Hematopoietic multipotent progenitor cell treated with erythropoietin and hydrocortisone succinate and interleukin-3 and kit ligand, for 17 days (in vitro differentiated cells): ENCODE data around the gene CCER1.

Experiments
- DNase-seq: peaks from one replicate; pipeline ENCODE4 v3.0.0-alpha.2; 2015; ENCODE audit warnings: low spot score

The CCER1 gene

GRCh38 chr12:90965204-90965603 lies 10.2 kb upstream of the CCER1 start:
- DNase-seq: no peak

- DNase-seq: no peak
These were observed 9.6 kb upstream of the CCER1 start for GRCh38 chr12:90964616-90965015.

DNA sequence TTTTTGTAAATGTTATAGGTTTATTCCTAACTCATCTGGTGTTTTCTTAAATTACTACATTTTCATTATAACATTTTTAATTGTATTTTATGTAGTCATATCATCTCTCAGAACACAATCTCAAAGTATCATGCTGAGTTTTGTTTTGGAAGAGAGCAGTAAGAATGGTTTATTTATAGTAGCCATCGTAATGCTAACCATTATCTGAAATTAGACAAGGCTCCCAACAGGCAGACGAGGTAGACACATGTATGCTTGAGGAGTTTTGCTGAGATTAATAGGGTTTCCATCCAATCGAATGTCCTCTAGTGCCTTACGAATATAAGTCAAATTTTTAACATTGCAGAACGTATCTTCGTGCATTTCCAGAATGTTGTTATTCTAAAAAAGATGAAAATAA lies 9.0 kb upstream of the CCER1 start:
- DNase-seq: no peak

DNA sequence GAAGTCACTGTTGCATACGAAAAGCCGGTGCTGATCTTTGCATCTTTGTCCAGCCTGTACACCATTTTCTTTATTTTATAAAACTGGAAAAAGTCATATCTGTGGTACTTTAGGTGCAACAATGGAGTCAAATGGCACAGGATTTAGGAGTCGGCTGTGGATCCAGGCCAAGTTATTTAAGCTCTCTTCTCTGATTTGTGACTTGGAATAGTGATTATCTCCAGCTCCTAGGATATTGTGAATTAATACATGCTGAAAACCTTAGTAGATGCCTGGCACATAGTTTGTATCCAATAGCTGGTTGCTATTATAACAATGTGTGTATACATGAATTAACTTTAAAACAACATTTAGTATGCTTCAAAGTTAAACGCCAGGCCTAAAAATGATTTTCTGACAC lies 6.2 kb upstream of the CCER1 start:
- no peak for DNase-seq

GRCh38 chr12:90959538-90960139 lies 4.7 kb upstream of the CCER1 start:
- DNase-seq: peak; percentile 21

GRCh38 chr12:90959032-90959431 lies 4.1 kb upstream of the CCER1 start:
- no peak for DNase-seq

GRCh38 chr12:90958347-90958746 lies 3.4 kb upstream of the CCER1 start:
- DNase-seq: no peak

DNA sequence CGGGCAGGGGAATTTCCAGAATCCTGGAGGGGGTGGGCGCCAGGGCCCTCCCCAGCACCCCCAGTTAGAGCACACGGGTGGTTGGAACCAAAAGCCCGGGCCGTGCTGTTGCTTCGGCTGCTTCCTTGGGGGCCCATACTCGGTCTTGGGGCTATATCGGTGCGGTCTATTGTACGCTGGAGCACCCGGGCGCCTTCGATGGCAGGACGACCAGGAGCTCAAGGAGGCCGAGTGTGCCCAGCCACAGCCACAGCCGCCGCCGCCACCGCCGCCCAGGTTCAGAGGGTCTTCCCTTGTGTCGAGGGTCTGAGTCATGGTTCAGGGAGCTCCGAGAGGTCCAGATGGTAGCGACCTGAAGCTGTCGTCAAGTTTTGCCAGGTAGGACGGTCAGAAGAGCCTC lies 548 bp downstream of the CCER1 start:
- no peak for DNase-seq

GRCh38 chr12:90953956-90954421 lies 987 bp downstream of the CCER1 start:
- DNase-seq: peak; percentile 7

GRCh38 chr12:90951432-90952105 lies 3.4 kb downstream of the CCER1 start:
- no peak for DNase-seq

DNA sequence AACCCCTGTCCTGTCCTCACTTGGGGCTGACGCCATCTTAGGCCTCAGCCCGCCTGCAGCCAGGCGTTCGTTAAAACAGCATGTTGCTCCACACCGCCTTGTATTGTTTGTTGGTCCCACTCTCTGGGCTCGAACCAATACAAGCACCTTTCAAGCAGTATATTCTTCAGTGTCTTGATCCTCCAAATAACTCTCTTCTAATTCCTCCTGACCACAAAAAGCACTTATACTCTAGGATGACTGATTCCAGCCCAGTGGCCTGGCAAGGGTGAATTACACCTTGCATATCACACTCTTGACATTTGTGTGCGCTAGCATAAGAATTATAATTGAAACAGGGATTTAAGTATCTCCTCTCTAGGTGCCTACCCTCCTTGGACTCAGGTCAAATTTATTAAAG lies 7.1 kb downstream of the CCER1 start:
- DNase-seq: no peak

- DNase-seq: no peak
These were observed 9.8 kb downstream of the CCER1 start for GRCh38 chr12:90945070-90945649.

- DNase-seq: no peak
These were observed 11.7 kb downstream of the CCER1 start for GRCh38 chr12:90943255-90943654.

DNA sequence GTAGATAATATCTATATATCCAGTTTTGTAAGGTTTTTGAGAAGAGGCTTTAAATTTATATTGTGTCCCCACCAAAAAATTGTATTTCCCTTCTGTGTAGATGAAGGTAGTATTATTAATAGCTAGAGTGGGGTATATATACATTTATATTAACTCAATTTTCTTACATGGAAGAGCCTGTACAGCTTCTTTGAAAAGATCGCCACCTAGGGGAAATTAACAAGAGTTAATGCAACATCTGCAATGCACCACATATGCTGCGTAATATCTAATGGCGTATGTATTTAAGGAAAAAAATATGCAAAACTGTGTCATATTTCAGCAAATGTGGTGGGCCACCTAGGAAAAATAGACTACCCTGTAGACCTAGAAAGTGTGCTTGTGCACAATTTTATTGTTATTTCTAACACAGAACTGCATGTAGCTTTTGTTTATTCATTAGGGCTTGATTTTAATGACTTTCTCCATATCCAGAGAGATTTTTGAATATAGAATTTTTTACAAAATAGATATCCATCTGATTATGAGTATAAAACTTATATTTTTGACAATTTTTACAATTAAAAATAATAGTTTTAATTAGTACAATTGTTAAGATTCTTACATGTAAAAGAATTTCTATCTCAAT lies 14.0 kb downstream of the CCER1 start:
- DNase-seq: no peak

- DNase-seq: no peak
These were observed 15.6 kb downstream of the CCER1 start for GRCh38 chr12:90939382-90939781.

GRCh38 chr12:90938451-90938850 lies 16.5 kb downstream of the CCER1 start:
- no peak for DNase-seq

GRCh38 chr12:90937651-90938050 lies 17.3 kb downstream of the CCER1 start:
- no peak for DNase-seq

DNA sequence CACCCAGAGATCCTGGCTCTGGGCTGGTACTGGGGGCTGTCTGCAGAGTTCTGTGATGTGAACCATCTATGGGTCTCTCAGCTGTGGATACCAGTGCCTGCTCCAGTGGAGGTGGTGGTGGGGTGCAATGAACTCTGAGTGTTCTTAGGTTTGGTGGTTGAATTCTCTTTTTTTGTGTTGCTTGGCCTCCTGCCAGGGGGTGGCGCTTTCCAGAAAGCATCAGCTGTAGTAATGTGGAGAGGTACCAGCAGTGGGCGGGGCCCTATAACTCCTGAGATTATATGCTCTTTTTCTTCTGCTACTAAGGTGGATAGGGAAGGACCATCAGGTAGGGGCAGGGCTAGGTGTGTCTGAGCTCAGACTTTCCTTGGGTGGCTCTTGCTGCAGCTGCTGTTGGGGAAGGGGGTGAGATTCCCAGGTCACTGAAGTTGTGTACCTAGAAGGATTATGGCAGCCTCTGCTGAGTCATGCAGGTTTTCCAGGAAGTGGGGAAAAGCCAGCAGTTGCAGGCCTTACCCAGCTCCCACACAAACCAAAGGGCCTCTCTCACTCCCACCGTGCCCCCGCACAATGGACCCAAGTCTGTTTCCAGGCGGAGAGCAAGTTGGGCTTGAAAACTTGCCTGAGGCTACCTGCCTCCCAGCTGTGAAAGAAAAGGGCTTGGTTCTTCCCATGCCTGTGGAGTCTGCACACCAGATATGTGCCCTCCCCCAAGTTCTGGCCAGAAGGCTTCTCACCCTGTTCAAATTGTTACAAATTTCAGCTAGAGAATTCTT lies 18.6 kb downstream of the CCER1 start:
- no peak for DNase-seq

DNA sequence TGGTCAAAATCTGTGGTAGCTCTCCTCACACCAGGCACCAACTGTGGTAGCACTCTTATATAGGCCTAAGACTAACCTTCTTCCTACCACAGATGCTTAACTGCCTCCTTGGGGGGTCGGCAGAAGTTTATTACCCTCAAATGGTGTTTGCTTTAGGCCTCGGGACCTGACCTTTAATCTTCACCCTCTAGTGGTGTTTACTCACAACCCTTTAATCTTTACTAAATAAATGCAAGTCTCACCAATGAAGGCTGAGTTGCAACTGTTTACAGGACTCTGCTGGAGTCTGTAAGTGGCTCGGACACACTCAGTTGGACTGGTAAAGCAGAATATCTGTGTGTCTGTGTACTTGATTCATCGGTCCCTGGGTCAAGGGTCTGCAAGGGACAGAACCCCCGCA lies 29.4 kb downstream of the CCER1 start:
- no peak for DNase-seq

DNA sequence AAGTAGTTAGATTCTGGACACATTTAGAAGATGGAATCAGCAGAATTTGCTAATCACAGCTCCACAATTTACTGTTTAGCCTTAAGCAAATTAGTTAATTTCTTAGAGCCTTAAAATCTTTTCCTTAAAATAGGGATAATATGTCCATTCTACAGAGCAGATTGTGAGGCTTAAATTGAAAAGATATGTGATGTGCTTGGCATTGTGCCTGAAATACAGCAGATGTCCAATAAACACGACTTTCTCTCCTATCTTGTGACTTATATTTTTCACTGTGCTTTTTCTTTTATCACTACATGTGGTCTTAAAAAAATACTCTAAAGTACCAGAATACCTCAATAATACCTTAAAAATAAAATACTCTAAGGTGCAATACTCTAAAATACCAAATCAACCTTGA lies 30.6 kb downstream of the CCER1 start:
- no peak for DNase-seq

- DNase-seq: no peak
These were observed 32.8 kb downstream of the CCER1 start for GRCh38 chr12:90922145-90922627.

DNA sequence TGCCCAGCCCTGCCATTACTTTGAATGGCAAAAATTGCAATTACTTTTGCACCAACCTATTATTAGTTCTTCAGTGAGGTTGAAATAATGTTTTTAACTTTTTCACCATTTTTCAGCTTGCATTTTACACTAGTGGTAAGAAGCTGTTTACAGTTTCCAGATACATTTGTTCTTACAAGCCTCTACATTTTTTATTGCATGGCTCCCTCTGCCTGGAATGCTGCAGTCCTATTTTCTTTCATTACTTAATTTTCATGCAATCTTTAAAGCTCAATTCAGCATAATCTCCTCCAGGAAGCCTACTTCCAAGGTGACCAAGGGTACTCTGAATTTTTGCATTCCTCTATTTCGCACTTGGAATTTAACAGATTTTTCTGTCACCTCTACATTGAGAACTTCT lies 33.4 kb downstream of the CCER1 start:
- no peak for DNase-seq
